T-helper 2 cell treated with Interferon-gamma antibody and Interleukin-4, amounts not matched to agents 5 μg/mL and 100 μg/mL, for 36 hours (primary cell): ENCODE measurements around the gene TMEM82.

Experiments used
- DNase-seq: peaks from one replicate; pipeline ENCODE4 v3.0.0; 2021; ENCODE audit warnings: low spot score
- H3K27ac Mint-ChIP-seq: one replicate; pipeline ENCODE4 v1.8.0; 2021; ENCODE audit warnings: mild to moderate bottlenecking, mixed read lengths
- H3K27me3 Mint-ChIP-seq: one replicate; pipeline ENCODE4 v1.8.0; 2021; ENCODE audit warnings: low read depth, mixed read lengths
- H3K36me3 Mint-ChIP-seq: one replicate; pipeline ENCODE4 v1.8.0; 2021; ENCODE audit warnings: low read depth, mixed read lengths
- H3K4me1 Mint-ChIP-seq: one replicate; pipeline ENCODE4 v1.8.0; 2021; ENCODE audit warnings: low read depth, mixed read lengths
- H3K4me3 Mint-ChIP-seq: one replicate; pipeline ENCODE4 v1.8.0; 2022; ENCODE audit warnings: mild to moderate bottlenecking, moderate library complexity, mixed read lengths
- H3K9me3 Mint-ChIP-seq: one replicate; pipeline ENCODE4 v1.8.0; 2021; ENCODE audit warnings: mixed read lengths

Gene TMEM82

GRCh38 chr1:15788624-15789301 lies 46.5 kb downstream of the TMEM82 start:
- Mint-ChIP-seq H3K27ac (no peak overlapping the region), H3K9me3 (no peaks in the 10 kb centered on the region), H3K4me3 (no peak overlapping the region), H3K27me3 (peaks cover 2% of the 10 kb centered on the region), H3K36me3 (no peaks in the 10 kb centered on the region), H3K4me1 (peaks cover 2% of the 10 kb centered on the region)
- DNase-seq: no peak

GRCh38 chr1:15796086-15796462 lies 53.8 kb downstream of the TMEM82 start:
- H3K27me3 Mint-ChIP-seq: peaks cover 2% of the 10 kb centered on the region
- peaks cover 2% of the 10 kb centered on the region for H3K4me1 Mint-ChIP-seq
- no peak overlapping the region for H3K4me3 Mint-ChIP-seq
- H3K9me3 Mint-ChIP-seq: no peaks in the 10 kb centered on the region
- no peak overlapping the region for H3K27ac Mint-ChIP-seq
- no peak for DNase-seq
- H3K36me3 Mint-ChIP-seq: no peaks in the 10 kb centered on the region
